Tibial artery (tissue), 4 donors: Measurements from ENCODE around the gene TMEM231.
A peak's percentile ranks its signal among the peaks of the same experiment; 100 is the strongest.

Experiments
- DNase-seq, 2 donors: peaks; one replicate each; pipeline ENCODE4 v3.0.0-alpha.2; 2019
- H3K27ac ChIP-seq, 2 donors: fragments of 200-600 bp; sonication (generic) in 1 of 2; 1 replicate in 1 of 2; 2 replicates in 1 of 2; pipeline ENCODE4 v1.5.1; 2018 to 2019; ENCODE audit warnings: mild to moderate bottlenecking in 1 of 2
- H3K27me3 ChIP-seq, 2 donors: fragments of 200-600 bp; sonication (generic) in 1 of 2; one replicate each; pipeline versions ENCODE4 v1.5.1 to v1.6.0; 2016 to 2019
- H3K36me3 ChIP-seq, 3 donors: fragments of 200-600 bp; sonication (generic) in 2 of 3; one replicate each; pipeline ENCODE4 v1.5.1; 2016 to 2019; ENCODE audit warnings: mild to moderate bottlenecking in 2 of 3
- H3K4me1 ChIP-seq, 4 donors: fragments of 200-600 bp; sonication (generic) in 2 of 4; 1 replicate in 3 of 4; 2 replicates in 1 of 4; pipeline ENCODE4 v1.5.1; 2016 to 2019
- H3K4me3 ChIP-seq, 2 donors: fragments of 200-600 bp; sonication (generic) in 1 of 2; 1 replicate in 1 of 2; 2 replicates in 1 of 2; pipeline ENCODE4 v1.5.1; 2018 to 2019; ENCODE audit warnings: mild to moderate bottlenecking in 2 of 2
- H3K9me3 ChIP-seq, 3 donors: fragments of 200-600 bp; sonication (generic) in 1 of 3; one replicate each; pipeline ENCODE4 v1.5.1; 2016 to 2019
- CTCF ChIP-seq, 2 experiments: fragments of 200-600 bp in 1 of 2; fragments of 450-650 bp in 1 of 2; IDR thresholded peaks; one replicate each; pipeline ENCODE4 v1.5.1; 2017 to 2019; ENCODE audit warnings: antibody characterized with exemption in 2 of 2, mild to moderate bottlenecking in 1 of 2, moderate library complexity in 1 of 2
- intact Hi-C: fragments of 100-400 bp; cut with DNase I; formaldehyde crosslinking; loops from one replicate; pipeline ENCODE4 v1.15.0; 2023; ENCODE audit warnings: low total_unique reads

Gene TMEM231

GRCh38 chr16:75565640-75566039 lies 9.6 kb upstream of the TMEM231 start:
- intact Hi-C loops, result loop anchor here (2.0 kb wide), 1 partner anchor 57 kb away; the partner anchor contains the start of gene ADAT1
- peak overlapping the region; percentile 77 to 96 for H3K4me3 ChIP-seq
- H3K36me3 ChIP-seq, result peaks cover 24 to 31% (median 26%) of the 10 kb centered on the region in 3 donors
- H3K9me3 ChIP-seq, result no peaks in the 10 kb centered on the region
- no peak for TF ChIP-seq CTCF (IDR thresholded peaks at IDR 0.05)
- H3K4me1 ChIP-seq, result peaks cover 0 to 48% (median 36%) of the 10 kb centered on the region in 4 donors
- no peaks in the 10 kb centered on the region for H3K27me3 ChIP-seq
- no peak for DNase-seq
- H3K27ac ChIP-seq, result peak overlapping the region; percentile 77 to 82

- no peak for TF ChIP-seq CTCF (IDR thresholded peaks at IDR 0.05)
- no peaks in the 10 kb centered on the region for H3K27me3 ChIP-seq
- intact Hi-C loops, result no loop called here
- no peaks in the 10 kb centered on the region for H3K9me3 ChIP-seq
- H3K36me3 ChIP-seq, result no peaks in the 10 kb centered on the region
- DNase-seq, result no peak
- peaks cover 0 to 11% (median 4%) of the 10 kb centered on the region in 4 donors for H3K4me1 ChIP-seq
- H3K4me3 ChIP-seq, result no peak overlapping the region
- H3K27ac ChIP-seq, result no peak overlapping the region
These were observed 3.7 kb upstream of the TMEM231 start for GRCh38 chr16:75559564-75560372.

GRCh38 chr16:75558846-75559401 lies 2.9 kb upstream of the TMEM231 start:
- Histone ChIP-seq H3K27ac (no peak overlapping the region), H3K36me3 (no peaks in the 10 kb centered on the region), H3K4me1 (peaks cover 0 to 11% (median 5%) of the 10 kb centered on the region in 4 donors), H3K27me3 (no peaks in the 10 kb centered on the region), H3K9me3 (no peaks in the 10 kb centered on the region), H3K4me3 (no peak overlapping the region)
- TF ChIP-seq CTCF (IDR thresholded peaks at IDR 0.05), result no peak
- no peak for DNase-seq
- intact Hi-C loops, result no loop called here

GRCh38 chr16:75556431-75556950 lies 439 bp upstream of the TMEM231 start:
- peaks cover 0 to 11% (median 5%) of the 10 kb centered on the region in 4 donors for H3K4me1 ChIP-seq
- no peaks in the 10 kb centered on the region for H3K9me3 ChIP-seq
- H3K36me3 ChIP-seq, result no peaks in the 10 kb centered on the region
- intact Hi-C loops, result no loop called here
- peak overlapping the region; percentile 69 to 82 for H3K4me3 ChIP-seq
- H3K27ac ChIP-seq, result peak overlapping the region; percentile 84 to 87
- no peak for TF ChIP-seq CTCF (IDR thresholded peaks at IDR 0.05)
- no peak for DNase-seq
- no peaks in the 10 kb centered on the region for H3K27me3 ChIP-seq

- H3K27me3 ChIP-seq, result no peaks in the 10 kb centered on the region
- no peaks in the 10 kb centered on the region for H3K36me3 ChIP-seq
- H3K27ac ChIP-seq, result peak overlapping the region; percentile 84 to 87
- H3K4me3 ChIP-seq, result peak overlapping the region; percentile 69 to 82
- no peak for TF ChIP-seq CTCF (IDR thresholded peaks at IDR 0.05)
- peaks cover 0 to 11% (median 5%) of the 10 kb centered on the region in 4 donors for H3K4me1 ChIP-seq
- H3K9me3 ChIP-seq, result no peaks in the 10 kb centered on the region
- intact Hi-C loops, result no loop called here
- peak; percentile 76 to 86 for DNase-seq
These were observed 792 bp downstream of the TMEM231 start for GRCh38 chr16:75555213-75555706.
